GM10847 (cell line): ENCODE measurements around the gene SORCS2.

Experiments
- POLR2A ChIP-seq: IDR thresholded peaks from 2 replicates; pipeline ENCODE4 v1.6.1; 2011; ENCODE audit not compliant: insufficient read length; ENCODE audit errors: extremely low read depth

SORCS2 gene

DNA sequence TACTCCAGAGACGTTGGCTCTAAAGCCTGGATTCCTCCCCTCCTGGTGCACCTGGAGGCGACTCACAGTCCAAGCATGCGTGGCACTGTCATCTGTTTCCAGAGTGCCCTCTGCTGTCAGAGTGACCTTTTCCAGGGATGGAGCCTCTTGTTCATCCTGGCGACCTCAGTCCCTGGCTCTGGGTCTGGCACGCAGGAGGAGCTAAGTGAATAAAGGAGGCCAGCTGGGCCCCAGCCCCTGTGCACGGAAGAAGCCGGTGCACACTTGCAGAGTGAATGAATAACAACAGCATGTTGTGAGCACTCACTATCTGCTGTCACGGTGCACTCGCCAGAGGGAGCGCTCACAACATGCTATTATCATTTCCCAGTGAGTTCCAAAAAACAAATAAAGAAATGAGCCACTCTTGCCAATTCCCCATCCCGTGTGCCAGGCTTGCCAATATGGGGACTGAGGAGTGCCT is 270.2 kb downstream of the SORCS2 start:
- no peak for TF ChIP-seq POLR2A

DNA sequence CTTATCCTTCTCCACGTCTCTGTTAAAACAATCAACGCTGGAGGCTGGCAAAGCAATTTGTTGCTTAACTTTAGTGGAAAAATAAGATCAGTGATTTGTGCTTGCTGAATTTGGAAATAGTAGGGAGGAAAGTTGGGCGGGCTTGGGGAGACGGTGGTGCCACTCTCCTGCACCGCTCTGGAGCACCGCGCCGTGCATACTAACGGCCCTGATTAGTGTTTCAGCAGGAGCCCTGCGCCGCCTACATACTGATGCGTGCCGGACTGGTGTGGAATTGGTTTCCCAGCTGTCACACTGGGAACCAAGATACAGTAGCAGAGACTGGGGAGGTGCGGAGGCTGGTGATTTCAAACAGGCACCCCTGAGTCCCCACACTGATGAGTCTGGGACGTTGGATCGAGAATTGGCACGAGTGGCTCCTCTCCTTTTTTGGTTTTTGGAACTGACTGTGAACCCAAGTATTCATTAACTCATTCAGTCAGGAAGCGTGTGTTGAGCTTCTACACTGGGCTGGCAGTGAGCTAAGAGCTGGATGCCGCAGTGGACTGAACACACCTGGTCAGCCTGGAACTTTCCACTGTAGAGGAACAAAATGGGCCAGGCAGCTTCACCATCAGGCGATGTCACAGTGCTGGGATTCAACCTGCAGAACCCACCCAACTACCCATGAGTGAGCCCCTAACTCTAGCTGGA is 271.4 kb downstream of the SORCS2 start:
- no peak for TF ChIP-seq POLR2A

DNA sequence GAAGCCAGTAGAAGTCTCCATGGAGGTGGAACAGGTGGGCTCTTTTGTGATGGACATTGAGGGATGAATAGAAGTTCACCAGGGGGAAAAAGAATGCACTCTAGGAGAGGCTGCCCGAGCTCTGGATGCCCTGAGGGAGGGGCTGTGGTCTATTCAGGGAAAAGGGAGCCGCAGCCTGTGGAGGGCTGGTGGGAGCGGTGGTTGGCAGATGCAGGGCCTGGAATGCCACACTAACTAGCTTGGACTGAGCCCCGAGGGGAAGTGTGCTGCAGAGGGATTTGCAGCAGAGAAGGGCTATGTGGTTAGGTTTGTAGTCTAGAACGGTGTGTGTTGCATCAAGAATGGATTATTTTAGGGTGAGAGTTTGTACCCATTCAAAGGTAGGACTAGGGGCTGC is 271.9 kb downstream of the SORCS2 start:
- TF ChIP-seq POLR2A, result no peak

DNA sequence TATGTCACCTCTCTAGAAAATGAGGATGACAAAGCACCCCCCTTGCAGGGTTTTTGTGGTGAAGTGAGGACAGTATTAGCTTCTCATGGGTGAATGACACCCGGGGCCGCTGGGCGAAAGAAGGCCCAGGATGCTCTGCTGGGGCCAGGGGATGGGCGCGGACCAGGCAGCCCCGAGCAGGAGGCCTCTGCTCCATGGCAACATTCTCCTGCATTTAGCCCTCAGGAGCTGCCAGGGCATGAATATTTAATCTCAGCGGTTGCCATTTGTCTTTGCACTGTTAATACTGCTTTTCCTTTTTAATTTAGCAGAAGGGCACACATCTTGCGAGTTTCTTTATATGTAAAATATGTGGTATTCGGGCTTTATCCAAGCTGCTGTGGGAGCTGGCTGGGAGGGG is 272.7 kb downstream of the SORCS2 start:
- TF ChIP-seq POLR2A, result no peak

DNA sequence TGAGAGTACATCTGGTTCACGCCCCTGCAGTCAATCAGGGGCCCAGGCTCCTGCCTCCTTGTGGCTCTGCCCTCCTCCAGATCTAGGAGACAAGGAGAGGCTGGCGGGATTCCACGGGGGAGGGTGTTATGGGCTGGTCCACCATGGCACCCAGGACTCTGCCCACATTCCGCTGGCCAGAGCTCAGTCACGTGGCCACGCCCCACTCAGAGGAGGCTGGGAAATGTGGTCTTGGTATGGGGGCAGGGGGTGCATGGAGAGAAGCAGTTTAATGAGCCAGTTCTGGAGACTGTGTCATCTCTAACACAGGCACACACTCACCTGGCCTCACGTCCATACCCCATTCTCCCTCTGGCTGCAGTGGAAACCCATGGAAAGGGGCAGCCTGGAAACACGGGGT is 273.9 kb downstream of the SORCS2 start:
- TF ChIP-seq POLR2A, result no peak

DNA sequence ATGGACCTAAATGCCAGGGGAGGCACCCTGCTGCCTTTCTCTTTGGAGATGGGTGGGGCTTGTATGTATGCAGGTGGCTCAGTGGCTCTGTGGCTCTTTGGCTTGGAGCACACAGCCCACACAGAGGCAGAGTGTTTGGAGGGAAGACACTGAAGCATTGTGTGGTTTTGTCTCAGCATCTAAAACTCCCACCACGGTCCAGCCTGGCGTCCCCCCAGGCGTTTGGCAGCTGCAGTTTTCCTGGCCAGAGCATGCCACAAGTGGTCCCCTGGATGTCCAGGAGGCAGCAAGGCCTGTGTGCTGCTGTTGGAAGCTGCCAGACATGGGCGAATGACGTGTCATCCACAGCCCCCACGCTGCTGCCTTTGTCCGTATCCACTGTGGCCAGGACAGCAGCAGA is 274.6 kb downstream of the SORCS2 start:
- TF ChIP-seq POLR2A, result no peak

DNA sequence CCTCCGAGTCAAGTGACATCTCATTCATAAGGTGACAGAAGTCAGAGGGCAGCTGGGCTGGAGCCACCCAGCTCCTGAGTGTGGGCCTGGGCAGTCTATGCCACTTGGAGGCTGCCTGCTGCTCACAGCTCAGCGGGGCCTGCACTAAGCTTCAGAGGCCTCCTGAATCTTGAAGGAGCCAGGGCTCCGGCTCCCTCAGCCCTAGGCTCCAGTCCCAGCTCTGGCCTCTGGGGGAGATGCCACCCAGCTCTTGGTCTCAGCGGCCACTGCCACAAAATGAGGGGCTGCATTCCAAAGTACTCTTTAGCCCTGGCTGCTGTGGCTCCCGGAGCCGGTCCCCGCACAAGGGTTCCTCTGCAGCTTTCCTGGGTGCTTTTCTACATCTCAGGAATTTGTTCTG is 275.1 kb downstream of the SORCS2 start:
- no peak for TF ChIP-seq POLR2A

DNA sequence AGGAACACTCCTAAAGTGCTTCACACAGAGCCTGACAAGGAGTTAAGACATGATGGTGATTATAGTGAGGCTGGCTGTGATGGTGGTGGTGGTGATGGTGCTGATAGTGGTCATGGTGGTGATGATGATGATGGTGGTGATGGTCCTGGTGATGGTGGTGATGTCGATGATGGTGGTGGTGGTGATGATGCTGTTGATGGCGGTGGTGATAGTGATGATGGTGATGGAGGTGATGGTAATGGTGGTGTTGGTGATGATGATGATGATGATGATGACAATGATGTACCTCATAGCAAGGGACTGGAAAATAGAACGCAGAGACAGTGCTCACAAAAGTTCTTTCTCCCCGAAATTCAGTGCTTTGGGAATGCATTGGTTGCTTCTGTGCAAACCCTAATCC is 276.7 kb downstream of the SORCS2 start:
- no peak for TF ChIP-seq POLR2A

DNA sequence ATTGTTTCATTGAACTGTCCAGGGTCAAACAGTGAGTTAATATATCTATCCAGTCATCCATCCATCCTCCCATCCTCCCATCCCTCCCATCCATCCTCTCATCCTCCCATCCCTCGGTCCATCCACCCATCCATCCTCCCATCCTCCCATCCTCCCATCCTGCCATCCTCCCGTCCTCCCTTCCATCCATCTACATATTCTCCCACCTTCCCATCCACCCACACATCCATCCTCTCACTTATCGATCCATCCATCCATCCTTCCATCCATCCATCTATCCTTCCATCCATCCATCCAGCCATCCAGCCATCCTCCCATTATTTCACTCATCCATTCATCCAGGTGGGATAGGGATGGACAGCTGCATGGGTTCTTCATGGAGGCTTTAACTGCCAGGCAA is 277.8 kb downstream of the SORCS2 start:
- TF ChIP-seq POLR2A, result no peak

DNA sequence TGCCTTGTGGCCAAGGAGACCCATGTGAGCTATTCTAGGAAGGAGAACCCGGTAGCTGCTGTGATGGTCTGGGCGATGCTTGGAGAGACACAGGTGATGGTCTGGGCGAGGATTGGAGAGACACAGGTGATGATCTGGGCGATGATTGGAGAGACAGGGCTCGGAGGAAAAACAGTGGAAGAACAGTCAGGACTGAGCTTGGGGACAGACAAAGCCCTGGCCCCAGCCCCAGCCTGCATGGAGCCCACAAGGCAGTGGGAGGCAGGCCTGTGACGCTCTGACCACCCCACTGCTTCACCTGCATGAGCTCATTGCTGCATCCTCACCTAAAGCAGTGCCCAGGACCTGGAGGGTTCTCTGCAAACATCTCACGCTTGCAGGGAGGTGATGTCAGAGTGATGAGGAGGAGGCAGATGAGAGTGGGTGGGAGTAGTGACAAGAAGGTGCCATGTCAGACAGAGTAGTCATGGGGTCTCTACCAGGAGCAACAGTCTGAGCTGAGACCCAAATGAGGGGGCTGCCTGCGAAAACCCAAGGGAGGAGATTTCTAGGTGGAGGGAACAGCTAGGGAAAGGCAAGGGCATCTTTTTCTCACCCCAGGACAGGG is 278.3 kb downstream of the SORCS2 start:
- no peak for TF ChIP-seq POLR2A

DNA sequence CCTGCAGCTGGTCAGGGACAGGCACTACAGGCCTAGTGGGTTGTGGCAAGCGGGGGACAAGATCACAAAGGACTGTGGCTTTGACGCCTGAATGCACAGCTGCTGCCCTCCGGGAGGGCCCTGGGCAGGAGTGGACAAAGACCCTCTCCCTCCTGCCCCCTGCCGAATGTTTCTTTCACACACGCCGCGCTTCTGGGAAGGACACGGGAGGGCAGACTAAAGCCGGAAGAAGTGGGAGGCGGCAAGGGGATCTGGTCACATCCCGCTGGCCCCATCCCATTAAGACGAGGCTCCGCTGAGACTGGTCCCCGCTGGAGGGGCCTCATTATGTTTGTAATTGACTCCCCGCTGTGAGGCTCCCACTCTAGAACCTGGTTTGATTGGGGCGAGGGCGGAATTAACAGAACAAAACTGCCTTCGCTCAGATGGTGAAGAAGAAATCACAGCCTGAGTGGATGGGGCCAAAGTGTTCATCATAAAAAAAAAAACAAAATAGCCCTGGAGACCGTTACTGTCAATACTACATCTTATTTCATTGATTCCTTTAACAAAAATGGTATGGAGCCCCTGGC is 280.2 kb downstream of the SORCS2 start:
- no peak for TF ChIP-seq POLR2A

DNA sequence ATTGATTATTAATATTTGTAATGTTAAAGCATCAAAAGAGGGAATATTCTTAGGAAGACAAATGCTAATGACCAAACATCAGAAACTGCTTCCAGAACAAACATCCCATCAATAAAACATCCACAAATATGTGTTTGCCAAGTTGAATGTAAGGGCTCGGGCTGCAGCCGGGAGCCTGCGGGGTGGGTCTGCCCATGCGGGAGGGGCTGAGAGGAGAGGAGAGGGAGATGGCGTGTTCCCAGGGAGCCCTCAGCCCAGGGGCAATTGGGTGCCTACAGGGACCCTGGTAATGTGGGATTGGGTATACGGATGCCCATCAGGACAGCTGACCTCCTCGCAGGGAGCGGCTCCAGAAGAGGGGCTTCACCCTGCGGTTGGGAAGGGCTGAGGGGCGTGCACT is 280.7 kb downstream of the SORCS2 start:
- TF ChIP-seq POLR2A, result no peak

DNA sequence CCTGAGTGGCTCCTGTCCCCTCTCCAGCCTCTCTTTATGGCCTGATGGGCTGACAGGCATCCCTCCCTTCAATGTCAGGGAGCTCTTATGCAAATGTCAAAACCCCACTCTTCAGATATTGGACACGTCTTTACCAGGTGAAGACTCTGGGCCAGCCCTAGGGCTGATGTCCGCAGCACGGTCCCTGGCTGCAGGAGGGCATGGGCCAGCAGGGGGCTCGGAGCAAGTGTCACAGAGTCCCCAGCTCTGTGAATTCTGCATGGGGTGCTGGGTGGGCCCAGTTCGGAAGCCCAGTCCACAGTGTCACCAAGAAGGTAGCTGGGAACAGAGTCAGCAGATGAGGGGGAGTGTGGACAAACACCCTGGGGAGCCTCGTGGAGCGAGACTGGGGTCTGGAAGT is 282.0 kb downstream of the SORCS2 start:
- TF ChIP-seq POLR2A, result no peak

DNA sequence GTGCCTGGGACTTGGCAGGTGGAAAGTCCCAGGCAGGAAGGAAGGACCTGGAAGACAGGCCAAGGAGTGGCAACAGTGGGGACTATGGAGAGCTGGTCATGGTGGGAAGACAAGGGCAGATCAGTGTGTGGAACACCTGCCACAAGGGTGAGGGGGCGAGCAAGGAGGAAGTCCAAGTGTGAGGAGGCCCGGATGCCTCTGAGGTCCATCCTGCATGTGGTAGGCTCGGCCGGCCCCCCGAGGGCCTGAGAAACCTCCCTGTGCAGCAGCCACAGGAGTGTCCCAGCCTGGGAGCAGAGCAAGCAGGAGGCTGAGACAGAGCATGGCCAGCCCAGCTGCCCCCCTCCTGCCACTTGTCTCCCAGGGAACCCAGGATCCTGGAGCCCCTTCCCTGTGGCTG is 282.9 kb downstream of the SORCS2 start:
- TF ChIP-seq POLR2A, result no peak

DNA sequence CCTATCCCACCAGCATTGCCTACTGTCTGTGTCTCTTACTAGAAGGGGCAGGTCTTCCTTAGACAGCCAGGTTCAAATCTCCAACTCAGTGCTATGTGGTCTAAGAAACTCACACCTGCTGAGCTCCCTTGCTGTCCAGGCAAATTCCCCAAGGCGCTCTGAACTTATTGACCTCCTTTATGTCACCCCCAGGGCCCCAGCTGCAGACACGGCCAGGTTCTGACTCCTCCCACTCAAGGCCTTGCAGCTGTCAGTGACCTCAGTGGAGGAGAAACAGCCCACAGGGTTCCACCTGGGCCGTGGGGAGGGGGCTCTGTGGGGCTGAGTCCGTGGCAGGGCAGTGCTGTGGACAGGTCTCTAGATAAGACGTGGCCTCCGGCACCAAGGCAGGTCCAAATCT is 284.5 kb downstream of the SORCS2 start:
- TF ChIP-seq POLR2A, result no peak

DNA sequence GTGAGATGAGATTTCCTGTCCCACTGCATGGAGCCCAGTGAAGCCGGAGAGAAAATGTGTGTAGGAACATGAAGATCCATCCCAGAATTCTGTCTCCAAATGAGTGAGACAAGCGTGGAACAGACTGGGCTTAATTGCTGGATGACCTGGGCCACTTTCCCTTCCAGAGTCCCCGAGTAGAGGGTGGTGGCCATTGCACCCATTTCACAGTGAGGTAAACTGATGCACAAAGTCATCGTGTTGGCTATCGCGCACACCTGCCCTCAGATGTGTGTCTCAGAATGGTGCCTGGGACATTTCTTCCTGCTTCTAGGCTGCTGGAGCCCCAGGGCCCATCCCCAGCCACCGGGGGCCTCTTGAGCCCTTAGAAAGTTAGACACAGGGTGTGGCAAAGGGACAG is 285.4 kb downstream of the SORCS2 start:
- TF ChIP-seq POLR2A, result no peak

DNA sequence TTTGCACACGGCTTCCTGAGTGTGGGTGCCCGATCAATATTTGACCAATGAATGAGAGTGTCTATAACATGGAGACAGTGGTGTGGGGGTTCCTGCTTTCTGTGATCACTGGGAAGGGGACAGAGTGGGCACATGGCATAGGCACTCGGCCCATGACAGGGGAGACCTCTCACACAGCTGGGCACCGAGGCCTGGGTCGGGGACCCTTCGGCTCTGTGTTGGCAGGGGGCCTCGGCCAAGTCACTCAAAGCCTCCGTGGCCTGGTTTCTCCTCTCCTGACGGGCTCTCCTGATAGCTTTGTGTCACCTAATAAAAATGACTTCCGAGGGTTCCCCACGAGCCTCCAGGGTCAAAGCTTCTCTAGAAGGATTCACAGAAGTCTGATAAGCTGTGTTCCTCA is 286.3 kb downstream of the SORCS2 start:
- TF ChIP-seq POLR2A, result no peak
